Measurements from ENCODE around the gene SLC15A3.

SLC15A3 gene

DNA sequence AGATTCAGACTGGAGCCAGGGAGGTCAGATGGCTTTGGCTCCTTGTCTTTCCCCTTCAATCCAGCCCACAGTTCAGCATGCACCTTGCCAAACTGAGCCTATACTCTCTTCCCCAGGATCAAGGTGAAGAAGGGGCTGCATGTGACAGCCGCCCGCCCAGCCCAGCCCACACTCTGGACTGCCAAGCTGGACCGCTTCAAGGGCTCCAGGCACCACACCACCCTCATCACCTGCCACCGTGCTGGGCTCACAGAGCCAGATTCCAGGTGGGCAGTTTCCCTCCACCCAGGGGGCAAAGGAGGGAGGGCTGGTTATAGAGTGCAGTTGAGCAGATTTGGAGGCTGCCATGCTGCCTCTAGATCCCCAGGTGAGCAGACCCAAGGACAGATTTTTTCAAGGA, 21.6 kb downstream of the SLC15A3 start:
- no peak for DNase-seq (ENCODE audit: low read depth in 2 of 2)

GRCh38 chr11:60929764-60930163, 22.2 kb downstream of the SLC15A3 start:
- DNase-seq (ENCODE audit: low read depth in 2 of 2): no peak

DNA sequence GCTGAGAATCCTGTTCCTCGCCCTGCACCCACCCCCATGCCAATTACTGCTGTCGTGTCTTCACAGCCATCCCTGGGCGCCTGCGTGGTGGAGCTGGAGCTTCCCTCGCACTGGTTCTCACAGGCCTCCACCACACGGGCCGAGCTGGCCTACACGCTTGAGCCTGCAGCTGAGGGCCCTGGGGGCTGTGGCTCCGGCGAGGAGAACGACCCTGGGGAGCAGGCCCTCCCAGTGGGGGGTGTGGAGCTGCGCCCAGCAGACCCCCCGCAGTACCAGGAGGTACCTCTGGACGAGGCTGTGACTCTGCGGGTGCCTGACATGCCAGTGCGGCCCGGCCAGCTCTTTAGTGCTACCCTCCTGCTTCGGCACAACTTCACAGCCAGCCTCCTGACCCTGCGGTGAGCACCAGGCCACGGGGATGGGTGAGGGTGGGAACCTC, 23.4 kb downstream of the SLC15A3 start:
- DNase-seq (ENCODE audit: low read depth in 2 of 2): no peak

DNA sequence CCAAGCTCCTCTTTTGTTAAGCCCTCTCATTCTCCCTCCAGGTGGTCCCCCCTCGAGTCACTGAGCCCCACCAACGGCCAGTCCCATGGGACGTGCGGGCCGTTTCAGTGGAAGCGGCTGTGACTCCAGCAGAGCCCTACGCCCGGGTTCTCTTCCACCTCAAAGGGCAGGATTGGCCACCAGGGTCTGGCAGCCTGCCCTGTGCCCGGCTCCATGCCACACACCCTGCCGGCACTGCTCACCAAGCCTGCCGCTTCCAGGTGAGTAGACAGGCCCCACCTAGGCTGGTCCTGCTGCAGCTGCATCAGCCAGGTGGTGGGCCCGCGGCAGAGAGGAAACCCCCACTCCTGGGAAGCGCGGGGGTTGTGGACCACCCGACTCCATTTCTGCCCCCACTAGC, 24.4 kb downstream of the SLC15A3 start:
- DNase-seq (ENCODE audit: low read depth in 2 of 2): no peak

DNA sequence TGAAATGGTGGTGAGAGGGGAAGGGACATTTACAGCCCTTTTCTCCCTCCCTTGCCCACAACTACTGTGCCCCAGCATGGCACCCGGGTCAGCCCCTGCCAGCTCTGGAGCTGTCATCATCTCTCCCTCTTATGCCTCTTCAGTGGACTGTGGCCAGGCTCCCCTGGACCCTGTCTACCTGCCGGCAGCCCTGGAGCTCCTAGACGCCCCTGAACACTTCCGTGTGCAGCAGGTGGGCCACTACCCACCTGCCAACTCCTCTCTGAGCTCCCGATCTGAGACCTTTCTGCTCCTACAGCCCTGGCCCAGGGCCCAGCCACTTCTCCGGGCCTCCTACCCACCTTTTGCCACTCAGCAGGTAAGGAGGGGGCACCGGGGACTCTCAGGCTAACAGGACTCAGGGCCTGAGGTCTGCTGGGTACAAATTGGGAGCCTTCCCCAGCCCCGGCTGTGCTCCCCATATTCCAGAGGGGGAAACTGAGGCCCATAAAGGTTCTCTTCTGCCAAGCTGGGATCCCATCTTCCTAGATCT, 24.8 kb downstream of the SLC15A3 start:
- no peak for DNase-seq (ENCODE audit: low read depth in 2 of 2)

DNA sequence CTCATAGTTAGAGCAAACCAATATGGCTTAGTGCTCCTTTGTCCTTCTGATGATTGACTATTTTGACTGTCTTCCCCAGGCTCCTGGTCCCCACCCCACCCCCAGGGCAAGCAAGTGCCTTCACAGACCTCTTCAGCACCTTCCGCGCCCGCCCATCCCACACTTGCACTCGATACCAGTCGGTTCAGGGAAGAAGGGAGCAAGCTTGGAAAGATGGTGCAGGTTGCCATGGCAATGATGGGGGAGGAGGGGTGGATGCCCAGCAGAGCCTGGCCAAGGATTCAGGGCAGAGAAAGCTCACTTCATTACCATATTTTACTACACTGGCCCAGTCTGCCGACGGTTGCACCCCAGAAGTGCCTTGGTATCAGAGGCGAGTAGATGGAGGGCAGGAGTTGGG, 25.5 kb downstream of the SLC15A3 start:
- DNase-seq (ENCODE audit: low read depth in 2 of 2): no peak

- DNase-seq (ENCODE audit: low read depth in 2 of 2): no peak
Observed at GRCh38 chr11:60925868-60926267, 26.1 kb downstream of the SLC15A3 start.

GRCh38 chr11:60924906-60925853, 26.8 kb downstream of the SLC15A3 start:
- no peak for DNase-seq (ENCODE audit: low read depth in 2 of 2)

- no peak for DNase-seq (ENCODE audit: low read depth in 2 of 2)
Observed at GRCh38 chr11:60924110-60924905, 27.7 kb downstream of the SLC15A3 start, which contains the start of gene TMEM132A. TMEM132A (plus strand) TSS chr11:60924460; CDS start chr11:60924634, 174 bp downstream.

- DNase-seq (ENCODE audit: low read depth in 2 of 2): no peak
Observed at GRCh38 chr11:60923800-60924109, 28.2 kb downstream of the SLC15A3 start.

DNA sequence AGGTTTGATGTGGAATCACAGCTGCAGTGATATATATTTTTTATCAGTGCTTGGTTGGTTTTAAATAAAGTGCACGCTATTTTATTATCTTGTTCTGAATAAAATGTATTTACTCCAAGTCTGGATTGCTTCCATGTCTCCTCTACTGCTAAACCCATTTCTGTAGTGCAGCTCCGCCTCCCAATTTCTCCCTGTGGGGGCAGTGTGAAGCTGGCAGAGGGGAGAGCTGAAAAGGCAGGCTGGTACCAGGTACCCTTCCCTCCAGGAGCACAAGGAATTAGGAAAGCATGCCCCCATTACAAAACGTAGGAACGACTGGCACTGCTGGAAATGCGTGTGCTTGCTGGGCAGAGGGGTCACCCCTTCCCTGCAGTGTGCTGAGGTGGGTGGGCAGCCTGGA, 28.6 kb downstream of the SLC15A3 start:
- no peak for DNase-seq (ENCODE audit: low read depth in 2 of 2)

- DNase-seq (ENCODE audit: low read depth in 2 of 2): no peak
Observed at GRCh38 chr11:60922906-60923305, 29.1 kb downstream of the SLC15A3 start.

DNA sequence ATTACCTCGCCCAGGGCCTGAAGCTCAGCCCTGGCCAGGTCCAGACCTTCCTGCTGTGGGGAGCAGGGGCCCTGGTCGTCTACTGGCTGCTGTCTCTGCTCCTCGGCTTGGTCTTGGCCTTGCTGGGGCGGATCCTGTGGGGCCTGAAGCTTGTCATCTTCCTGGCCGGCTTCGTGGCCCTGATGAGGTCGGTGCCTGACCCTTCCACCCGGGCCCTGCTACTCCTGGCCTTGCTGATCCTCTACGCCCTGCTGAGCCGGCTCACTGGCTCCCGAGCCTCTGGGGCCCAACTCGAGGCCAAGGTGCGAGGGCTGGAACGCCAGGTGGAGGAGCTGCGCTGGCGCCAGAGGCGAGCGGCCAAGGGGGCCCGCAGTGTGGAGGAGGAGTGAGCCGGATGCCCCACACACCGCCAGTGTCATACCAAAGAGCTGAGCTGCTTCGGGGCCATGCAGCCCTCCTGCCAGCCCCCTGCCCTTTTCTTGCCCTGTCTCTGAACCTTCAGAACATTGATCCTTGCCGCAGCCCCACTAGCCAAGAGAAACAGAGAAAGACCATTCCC, 30.1 kb downstream of the SLC15A3 start:
- DNase-seq (ENCODE audit: low read depth in 2 of 2): no peak

DNA sequence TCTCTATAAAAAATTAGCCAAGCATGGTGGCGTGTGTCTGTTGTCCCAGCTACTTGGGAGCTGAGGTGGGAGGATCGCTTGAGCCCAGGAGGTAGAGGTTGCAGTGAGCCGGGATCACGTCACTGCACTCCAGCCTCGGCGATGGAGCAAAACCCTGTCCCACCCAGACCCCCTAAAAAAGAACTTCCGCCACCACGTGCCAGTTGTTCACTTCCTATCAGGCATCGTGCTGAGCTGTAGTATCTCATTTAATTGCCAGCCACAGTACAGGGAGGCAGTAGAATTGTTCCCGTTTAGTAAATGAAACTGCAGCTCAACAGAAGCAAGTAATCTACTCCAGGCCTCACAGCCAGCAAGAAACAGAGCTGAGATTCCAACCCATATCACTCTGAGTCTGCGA, 30.7 kb downstream of the SLC15A3 start:
- no peak for DNase-seq (ENCODE audit: low read depth in 2 of 2)

- no peak for DNase-seq (ENCODE audit: low read depth in 2 of 2)
Observed at GRCh38 chr11:60919956-60920355, 32.0 kb downstream of the SLC15A3 start.

GRCh38 chr11:60919320-60919719, 32.7 kb downstream of the SLC15A3 start:
- DNase-seq (ENCODE audit: low read depth in 2 of 2): no peak

- DNase-seq (ENCODE audit: low read depth in 2 of 2): no peak
Observed at GRCh38 chr11:60918939-60919265, 33.1 kb downstream of the SLC15A3 start.

- no peak for DNase-seq (ENCODE audit: low read depth in 2 of 2)
Observed at GRCh38 chr11:60918251-60918938, 33.6 kb downstream of the SLC15A3 start.

GRCh38 chr11:60917267-60917666, 34.7 kb downstream of the SLC15A3 start:
- DNase-seq (ENCODE audit: low read depth in 2 of 2): no peak

GRCh38 chr11:60916669-60917206, 35.2 kb downstream of the SLC15A3 start:
- no peak for DNase-seq (ENCODE audit: low read depth in 2 of 2)

- DNase-seq (ENCODE audit: low read depth in 2 of 2): peak; percentile 50 to 56
Observed at GRCh38 chr11:60915248-60915914, 36.6 kb downstream of the SLC15A3 start.
